GM13977 (cell line): ENCODE measurements around the gene GTF2B.

ENCODE experiments used
- DNase-seq: peaks from one replicate; pipeline ENCODE4 v3.0.0; 2012; ENCODE audit warnings: low spot score
- in situ Hi-C: fragments of 300-500 bp; cut with MboI; formaldehyde crosslinking; loops from one replicate; pipeline ENCODE4 v1.12.0; 2022; ENCODE audit warnings: low sequenced_read_pairs, low pct_unique_long_range_greater_than_20kb, mixed read lengths, inconsistent platforms; ENCODE audit not compliant: unreplicated experiment
- TF ChIP-seq, protein P1 (sequence below): IDR thresholded peaks from 2 replicates; pipeline ENCODE4 v1.5.1; 2012; ENCODE audit warnings: mild to moderate bottlenecking, control low read depth; ENCODE audit not compliant: insufficient read depth; ENCODE audit errors: extremely low read depth, missing control alignments

Gene GTF2B

DNA sequence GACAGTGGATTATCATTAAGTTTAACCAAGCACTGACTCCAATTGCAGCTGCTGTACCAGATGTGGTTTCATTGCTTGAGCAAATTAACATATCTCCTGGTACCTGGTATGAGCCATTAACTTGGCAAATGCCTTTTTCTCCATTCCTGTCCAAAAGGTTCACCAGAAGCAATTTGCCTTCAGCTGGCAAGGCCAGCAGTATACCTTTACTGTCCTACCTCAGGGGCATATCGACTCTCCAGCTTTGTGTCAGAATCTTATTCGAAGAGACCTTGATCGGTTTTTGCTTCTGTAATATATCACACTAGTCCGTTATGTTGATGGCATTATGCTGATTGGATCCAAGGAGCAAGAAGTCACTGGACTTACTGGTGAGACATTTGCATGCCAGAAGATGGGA, 9.5 kb upstream of the GTF2B start:
- no peak for DNase-seq
- in situ Hi-C loops, result no loop called here
- TF ChIP-seq, protein P1, sequence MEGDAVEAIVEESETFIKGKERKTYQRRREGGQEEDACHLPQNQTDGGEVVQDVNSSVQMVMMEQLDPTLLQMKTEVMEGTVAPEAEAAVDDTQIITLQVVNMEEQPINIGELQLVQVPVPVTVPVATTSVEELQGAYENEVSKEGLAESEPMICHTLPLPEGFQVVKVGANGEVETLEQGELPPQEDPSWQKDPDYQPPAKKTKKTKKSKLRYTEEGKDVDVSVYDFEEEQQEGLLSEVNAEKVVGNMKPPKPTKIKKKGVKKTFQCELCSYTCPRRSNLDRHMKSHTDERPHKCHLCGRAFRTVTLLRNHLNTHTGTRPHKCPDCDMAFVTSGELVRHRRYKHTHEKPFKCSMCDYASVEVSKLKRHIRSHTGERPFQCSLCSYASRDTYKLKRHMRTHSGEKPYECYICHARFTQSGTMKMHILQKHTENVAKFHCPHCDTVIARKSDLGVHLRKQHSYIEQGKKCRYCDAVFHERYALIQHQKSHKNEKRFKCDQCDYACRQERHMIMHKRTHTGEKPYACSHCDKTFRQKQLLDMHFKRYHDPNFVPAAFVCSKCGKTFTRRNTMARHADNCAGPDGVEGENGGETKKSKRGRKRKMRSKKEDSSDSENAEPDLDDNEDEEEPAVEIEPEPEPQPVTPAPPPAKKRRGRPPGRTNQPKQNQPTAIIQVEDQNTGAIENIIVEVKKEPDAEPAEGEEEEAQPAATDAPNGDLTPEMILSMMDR, result no peak

DNA sequence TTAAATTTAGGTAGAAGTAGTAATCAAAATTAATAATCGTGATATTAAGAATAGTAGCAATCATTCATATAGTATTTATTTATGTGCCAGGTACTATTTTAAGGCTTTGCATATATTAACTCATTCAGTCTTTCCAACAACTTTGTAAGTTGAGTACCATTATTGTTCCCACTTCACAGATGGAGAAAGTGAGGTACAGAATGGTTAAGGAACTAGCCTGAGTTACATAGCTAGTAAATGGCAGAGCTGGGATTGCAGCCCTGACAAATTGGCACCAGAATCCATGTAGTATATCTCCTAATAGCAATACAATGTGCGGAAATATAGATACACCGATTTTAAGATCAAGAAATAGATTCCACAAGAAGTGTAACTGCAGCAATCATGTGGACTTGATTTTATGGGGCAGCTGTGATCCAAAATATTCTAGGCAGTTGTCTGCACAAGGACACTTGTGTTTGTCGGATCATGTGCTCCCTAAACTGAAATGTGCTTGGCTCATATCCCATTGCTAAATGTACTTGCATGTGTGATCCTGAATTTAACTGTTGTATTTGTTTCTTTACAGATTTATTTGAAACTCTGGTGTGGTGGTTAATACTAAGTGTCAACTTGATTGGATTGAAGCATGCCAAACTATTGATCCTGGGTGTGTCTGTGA, 5.8 kb upstream of the GTF2B start:
- DNase-seq, result no peak
- TF ChIP-seq, protein P1, result no peak
- in situ Hi-C loops, result no loop called here

DNA sequence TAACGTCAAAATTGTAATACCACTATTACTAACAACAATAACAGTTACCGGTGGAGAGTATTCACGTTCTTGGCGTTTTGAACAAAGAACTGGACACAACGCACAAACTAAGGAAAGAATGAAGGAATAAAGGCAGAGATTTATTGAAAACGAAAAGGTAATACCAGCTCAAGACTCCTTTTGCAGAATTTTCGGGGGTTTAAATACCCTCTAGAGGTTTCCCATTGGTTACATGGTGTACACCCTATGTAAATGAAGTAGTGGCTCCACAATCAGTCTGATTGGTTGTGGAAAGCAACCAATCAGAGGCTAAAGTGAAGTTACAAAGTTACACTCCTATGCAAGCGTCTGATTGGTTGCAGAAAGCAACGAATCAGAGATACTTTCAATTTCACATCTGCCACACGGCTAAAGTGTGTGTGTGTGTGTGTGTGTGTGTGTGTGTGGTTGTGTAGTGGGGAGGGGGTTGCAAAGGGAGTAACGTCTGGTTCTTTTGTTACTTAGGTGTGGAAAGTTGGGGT, 1.1 kb upstream of the GTF2B start:
- no peak for DNase-seq
- in situ Hi-C loops, result no loop called here
- TF ChIP-seq, protein P1, result no peak

DNA sequence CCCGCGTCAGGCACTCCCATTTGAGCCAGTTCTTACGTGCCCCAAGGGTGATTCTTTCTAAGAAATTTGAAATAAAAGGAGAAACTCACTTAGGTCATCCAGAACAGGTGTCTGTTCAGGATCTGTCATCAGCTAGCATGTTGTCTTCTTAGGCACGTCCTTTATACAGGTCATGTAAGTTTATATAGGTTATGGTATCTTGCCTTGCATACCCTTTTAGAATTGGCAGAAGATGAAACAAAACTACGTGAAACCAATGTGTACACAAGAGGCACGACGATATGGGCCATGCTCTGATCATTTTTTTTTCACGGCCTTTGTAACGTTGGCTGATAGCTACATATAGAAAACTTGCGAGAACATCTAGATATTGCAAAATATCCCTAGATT, 579 bp upstream of the GTF2B start:
- peak; percentile 19 for DNase-seq
- in situ Hi-C loops, result no loop called here
- TF ChIP-seq, protein P1, result no peak

DNA sequence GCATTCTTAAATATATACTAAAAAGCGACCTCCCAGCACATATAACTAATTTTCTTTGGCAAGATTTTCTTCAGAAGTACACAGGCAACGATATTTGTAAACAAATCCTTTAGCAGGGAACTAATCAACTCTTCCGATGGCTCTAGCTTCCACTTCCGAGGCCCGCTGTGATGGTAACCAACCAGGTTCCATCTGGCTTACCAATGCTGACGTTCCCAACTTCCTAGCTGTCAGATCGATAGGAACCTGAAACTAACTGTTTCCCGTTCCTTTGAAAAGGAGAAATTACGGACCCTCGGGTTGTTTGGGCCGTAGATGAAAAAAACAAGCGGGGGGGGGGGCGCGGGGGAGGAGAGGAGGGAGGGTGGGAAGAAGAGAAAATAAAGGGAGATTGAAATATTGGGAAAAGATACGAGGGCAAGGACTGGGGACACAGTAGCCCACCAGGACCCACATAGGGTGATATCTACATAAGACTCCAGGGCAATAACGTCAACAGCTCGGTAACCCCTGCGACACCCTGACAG, 513 bp downstream of the GTF2B start:
- TF ChIP-seq, protein P1, result no peak
- in situ Hi-C loops, result no loop called here
- peak; percentile 35 for DNase-seq

DNA sequence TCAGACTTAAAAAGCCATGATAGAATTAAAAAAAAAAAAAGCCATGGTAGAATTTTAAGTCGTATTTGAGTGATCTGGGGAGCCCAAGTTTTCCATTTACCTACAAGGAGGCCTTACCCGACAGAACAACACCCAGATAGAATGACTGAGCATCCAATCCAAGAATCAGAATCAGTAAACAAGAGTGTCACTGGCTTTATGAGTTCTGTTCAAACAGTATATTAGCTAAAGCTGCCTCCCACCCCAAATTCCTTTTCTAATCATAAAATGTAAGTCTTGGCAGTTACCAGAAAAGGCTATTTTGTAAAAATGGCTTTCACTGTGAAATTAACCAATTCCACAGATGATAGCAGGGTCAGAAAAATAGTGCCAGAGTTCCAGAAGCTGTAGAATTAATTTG, 1.2 kb downstream of the GTF2B start:
- TF ChIP-seq, protein P1, result no peak
- in situ Hi-C loops, result no loop called here
- DNase-seq, result no peak
